Esophagus mucosa (tissue), 1 donor: Measurements from ENCODE around the gene NKD2. TPM values are rescaled to one million over a fixed set of nuclear protein-coding genes. Genes with fewer than 3 reads are reported as not detected.
"Not testable (repeated sequence)": the region's sequence is repeated elsewhere in the genome, so short reads cannot be mapped to it uniquely, and the experiment has no call there.

Experiments used
- ATAC-seq: fragments of 200-7000 bp; cut with Tn5 transposase; one replicate; pipeline ENCODE4 v1.9.1; 2020
- total RNA-seq: library from RNA; stranded (reverse); gene quantifications from one replicate; pipeline ENCODE4 v1.2.4, GENCODE V29; 2023
- donor health status: DM: yes; HTN: yes; CAD: no.

The NKD2 gene
- total RNA-seq, 1 donor from 2014 or later, result 1.1 TPM

DNA sequence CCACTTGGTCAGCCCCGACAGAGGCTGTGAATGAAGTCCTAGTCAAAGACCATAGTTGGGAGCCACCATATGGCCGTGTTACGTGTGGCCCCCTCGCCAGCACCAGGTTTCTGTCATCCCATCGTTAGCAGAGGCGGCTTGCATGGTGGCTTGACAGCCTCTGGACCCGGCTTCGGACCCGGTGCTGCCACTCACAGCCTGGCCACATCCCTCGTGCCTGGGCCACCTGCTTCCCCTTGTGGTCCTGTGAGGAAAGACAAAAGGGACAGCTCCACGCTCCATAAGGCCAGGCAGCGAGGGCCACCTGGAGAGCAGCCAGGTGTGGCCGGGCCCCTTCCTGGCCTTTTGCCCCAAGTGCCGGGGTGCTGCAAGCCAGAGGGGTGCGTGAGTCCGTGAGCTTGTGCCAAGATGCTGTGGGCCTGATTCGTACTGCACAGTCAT is 6.2 kb downstream of the NKD2 start:
- no peak for ATAC-seq

DNA sequence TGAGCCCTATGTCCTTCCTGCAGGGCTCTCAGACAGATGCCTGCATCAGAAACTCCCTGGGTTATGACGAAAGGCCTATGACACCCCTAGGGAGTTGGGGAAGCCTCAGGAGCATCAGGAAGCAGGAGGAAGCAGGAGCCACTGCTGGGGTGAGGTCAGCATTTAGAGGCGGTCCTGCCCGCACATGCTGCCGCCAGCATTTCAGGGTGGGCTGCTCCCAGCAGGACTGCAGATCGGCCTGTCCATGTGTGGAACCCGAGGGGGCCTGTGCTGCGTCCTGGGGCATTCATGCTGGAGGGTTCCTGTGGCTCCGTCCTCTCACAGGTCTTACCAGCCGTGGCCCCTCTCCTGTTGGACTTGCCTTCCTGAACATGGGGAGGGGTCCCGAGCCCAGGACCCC is 6.9 kb downstream of the NKD2 start:
- no peak for ATAC-seq

- ATAC-seq, result no peak
Observed at GRCh38 chr5:1016036-1016435, 7.4 kb downstream of the NKD2 start.

- no peak for ATAC-seq
Observed at GRCh38 chr5:1016476-1016875, 7.9 kb downstream of the NKD2 start.

- no peak for ATAC-seq
Observed at GRCh38 chr5:1017056-1017455, 8.5 kb downstream of the NKD2 start.

- ATAC-seq, result no peak
Observed at GRCh38 chr5:1017691-1018455, 9.3 kb downstream of the NKD2 start.

DNA sequence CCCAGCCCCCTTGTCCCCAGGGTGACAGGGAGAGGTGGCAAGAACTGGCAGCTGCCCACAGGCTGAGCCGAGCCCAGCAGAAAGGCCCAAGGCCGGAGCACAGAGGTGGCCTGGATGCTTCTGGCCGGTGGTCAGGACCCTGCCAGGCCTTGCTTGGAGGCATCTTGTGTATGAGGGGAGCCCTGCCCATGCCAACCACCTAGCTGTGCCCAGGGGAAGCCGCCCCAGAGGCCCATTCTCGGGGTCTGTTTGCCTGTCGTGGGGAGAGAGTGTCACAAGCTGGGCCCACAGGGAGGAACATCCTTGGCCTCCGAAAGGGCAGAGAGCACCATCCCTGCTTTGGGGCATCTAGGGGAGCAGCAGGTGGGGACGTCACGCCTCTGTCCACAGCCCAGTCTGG is 10.0 kb downstream of the NKD2 start:
- no peak for ATAC-seq

DNA sequence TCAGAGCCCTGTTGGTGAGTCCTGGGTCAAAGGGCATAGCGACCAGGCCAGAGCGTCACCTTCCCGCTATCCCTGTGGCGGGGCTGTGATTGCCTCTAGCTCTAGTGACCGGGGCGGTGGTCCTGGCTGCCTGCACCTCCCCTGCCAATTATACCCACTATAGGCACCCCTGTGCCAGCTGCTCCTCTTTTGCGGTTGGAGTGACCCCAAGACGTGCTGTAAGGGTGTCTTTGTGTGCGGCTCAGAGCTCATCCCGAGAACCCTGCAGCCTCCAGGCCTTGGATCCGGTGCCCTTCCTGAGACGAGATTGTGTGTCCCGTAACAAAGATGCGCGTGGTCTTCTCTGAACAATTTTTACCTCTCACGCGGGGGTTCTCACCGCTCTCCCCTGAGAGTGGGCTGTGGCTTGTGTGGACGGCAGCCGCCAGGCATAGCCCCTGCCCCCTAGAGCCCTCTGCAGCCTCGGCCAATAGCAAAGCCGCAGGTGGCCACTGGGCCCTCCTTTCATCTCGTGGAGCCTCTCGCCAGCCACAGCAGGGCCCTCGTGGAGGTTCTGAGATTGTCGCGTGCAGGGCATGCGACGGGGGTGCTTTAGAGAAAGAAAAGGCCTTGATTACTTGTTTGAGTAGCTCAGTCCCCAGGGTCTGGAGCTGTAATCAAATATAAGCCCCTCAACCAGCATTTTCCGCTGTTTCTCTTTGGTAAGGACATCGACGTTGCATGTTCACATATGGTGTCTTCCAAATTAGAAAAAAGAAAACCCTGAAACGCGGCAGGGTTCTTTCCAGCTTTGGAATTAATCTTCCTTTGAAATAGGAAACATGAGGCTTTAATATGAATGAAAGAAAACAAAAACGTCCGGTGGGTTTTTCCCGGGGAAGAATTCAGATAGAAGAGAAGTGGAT is 10.7 kb downstream of the NKD2 start:
- no peak for ATAC-seq

DNA sequence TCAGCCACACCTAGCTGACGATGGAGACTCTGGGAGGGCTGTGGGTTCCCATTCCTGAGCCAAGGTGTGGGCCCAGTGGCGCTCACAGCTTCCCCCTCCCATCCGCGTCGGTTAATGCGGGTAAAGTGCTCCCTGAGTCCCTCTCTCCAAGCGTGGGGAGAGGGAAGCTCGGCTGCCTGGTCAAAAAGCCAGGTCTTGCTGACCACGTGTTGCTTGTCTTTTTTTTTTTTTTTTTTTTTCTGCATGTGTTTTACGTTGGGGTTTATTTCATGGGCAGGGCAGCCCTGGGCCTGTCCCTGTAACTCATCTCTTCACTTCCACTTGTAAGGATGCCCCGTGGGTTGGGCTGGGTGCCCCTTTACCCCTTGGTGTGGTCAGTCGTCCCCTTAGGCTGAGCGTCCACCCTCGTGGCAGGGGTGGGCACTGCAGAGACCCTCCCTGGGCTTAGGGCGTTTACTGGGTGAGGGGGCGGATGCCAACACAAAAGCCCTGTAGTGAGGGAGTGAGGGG is 11.9 kb downstream of the NKD2 start:
- ATAC-seq, result peak; percentile 22

DNA sequence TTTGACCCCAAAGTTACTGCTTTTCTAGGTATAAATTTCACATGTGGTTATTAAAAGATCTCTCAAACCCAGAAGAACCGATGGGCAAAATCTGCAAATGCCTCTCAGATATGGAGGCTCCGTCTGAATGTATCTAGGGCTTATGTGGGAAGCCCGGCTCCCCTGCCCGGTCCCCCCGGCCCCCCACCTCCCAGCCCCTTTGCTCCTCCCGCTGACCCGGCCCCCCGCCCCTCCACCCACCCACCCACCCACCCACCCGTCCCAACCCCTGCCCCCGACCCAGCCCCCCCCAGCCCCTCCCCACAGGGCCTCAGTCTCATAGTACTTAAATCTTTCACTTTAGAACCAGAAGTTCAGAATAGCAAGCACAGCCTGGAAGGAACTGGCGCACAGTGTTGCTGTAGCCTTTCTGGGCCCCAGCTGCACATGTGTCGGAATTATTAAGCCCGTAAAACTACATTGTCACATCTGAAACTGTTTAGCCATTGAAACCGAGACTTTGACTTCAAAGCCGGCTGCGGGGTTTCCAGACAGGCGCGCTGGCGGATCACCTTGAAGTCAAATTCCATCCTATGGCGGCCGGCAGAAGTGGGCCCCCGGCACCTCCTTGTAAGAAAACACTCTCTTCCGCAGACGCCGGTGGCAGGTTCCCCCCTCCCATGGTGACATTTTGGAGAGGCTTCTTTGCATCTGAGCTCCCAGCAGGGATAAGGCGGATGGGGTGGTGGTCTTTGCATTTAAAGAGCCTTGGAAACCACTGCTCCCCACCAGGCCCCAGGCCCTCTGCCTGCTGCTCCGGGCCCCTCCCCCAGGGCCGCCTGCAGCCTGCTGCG is 12.8 kb downstream of the NKD2 start:
- ATAC-seq, result no peak

- ATAC-seq, result not testable (repeated sequence)
Observed at GRCh38 chr5:1021969-1022336, 13.4 kb downstream of the NKD2 start.

- peak; percentile 26 for ATAC-seq
Observed at GRCh38 chr5:1026700-1027621, 18.4 kb downstream of the NKD2 start.

DNA sequence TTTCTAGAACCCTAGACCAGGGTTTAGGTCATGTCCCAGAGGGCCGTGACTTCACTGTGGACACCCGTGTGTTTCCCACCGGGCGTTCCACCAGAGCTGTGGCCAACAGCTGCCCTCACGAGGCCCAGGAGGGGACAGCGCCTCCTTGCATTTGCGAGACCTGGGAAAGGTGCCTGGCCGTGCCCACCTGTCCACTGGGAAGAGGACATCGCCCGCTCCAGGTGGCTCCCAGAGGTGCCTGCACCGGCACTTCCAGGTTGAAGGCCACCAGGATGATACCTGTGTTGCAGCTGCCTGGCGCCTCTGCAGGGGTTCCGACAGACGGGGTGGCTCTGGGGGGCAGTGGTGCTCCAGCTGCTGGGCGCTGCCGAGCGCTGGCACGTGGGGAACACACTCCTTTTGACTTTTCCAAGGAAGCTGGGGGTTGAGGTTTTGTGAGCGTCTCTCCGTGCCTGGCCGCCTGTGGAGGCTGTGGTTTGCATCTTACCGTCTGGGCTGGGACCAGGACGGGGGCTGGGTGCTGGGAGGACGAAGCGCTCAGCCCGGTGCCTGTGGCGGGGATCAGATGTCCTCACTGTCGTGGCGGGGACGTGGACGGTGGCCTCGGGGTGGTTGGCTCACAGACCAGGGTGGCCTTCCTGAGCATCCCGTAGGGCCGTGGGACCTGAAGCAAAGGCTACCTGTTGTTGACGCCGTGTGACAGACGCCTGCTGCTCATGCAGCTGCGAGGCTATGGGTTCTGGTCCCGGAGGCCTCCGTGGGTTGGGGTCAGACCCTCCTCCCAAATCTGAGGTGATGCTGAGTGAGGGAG is 19.2 kb downstream of the NKD2 start:
- no peak for ATAC-seq

- ATAC-seq, result no peak
Observed at GRCh38 chr5:1028481-1029281, 20.1 kb downstream of the NKD2 start.

- ATAC-seq, result no peak
Observed at GRCh38 chr5:1029282-1029944, 20.8 kb downstream of the NKD2 start.

DNA sequence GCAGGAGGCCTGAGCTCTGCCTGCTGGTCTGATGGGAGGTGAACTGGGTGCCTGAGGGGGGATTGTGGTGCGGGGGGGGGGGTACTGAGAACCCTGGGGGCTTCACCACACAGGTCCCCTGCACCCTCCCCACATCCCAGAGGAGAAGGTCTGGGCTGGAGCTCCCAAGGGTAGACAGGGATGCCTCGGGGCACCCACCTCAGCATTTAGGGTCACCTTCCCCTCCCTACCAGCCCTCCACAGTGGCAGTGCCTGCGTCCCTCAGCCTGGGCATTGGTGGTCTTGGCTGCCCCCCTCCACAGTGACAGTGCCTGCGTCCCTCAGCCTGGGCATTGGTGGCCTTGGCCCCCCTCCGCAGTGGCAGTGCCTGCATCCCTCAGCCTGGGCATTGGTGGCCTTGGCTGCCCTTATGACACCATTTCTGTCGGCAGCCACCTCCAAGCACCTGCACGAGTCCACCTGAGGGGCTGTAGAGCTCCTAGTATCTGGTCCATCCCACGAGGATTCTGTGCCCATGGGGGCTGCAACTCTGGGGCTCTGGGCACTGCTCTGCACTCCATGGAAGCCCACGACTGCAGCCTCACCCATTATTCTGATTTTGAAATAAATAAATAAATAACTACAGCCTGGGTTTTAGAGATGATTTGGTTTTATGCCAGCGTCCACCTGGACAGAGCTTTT is 21.5 kb downstream of the NKD2 start:
- ATAC-seq, result no peak

DNA sequence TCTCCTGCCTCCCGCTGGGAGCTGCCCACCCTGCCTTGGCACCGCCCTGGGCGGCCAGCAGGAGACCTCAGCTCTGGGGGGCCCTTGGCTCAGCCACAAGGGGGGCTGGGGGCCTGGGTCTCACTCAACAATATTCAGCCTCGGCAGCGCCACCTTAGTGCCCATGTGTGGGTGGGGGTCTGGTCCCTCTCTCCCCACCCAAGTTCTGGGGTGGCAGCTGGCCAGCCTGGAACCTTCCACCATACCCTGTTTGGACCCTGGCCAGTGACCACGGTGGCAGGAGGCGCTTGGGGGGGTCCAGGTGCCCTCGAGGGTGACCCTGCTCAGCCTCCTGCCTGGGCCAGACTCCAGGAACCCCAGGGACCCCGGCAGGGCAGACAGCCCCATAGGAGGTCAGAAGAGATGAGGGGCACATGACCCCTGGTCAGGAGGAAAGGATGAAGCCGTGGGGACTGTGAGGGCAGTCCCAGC is 22.2 kb downstream of the NKD2 start:
- ATAC-seq, result no peak

DNA sequence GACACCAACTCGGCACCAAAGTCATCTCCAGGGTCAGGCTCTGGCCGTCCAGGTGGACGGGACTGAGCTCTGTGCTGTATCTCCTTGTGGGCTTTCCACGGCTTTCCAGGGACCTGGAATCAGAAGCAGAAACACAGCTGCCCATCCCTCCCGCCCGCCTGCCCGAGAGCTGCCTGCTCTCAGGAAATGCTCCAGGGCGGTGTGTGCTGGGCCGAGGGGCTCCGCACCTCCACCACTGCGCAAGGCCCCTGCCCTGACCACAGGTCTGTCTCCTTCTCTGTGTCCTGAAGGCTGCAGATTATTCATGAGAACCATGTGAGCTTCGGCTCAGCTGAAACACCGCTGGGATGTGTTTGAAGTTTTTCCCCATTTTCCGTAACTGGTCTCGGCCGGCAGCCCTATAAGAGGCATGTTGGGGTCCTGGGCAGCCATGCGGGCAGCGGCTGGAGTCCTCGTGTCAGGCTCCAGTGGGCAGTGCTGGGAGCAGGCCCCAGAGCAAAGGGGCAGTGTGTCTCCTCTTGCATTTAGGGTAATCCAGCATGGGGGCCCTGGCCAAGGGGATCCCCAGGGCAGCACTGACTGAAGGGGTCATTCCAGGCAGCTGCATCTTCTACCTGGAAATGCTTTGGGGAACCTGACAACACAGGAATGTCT is 22.8 kb downstream of the NKD2 start:
- no peak for ATAC-seq
